HFF-Myc (cell line): ENCODE data around the gene CIC.

ENCODE experiments used
- DNase-seq: peaks from one replicate; pipeline ENCODE4 v3.0.0-alpha.2; 2011; ENCODE audit warnings: low read depth; ENCODE audit errors: extremely low read depth
- H3K4me3 ChIP-seq: replicated peaks from 2 replicates; pipeline ENCODE4 v1.5.1; 2011; ENCODE audit warnings: low read depth, mild to moderate bottlenecking, control low read depth, low read length
- CTCF ChIP-seq: IDR thresholded peaks from 2 replicates; pipeline ENCODE4 v1.5.1; 2012; ENCODE audit warnings: mild to moderate bottlenecking, low read depth, low read length, control low read depth; ENCODE audit errors: missing control alignments

CIC gene

DNA sequence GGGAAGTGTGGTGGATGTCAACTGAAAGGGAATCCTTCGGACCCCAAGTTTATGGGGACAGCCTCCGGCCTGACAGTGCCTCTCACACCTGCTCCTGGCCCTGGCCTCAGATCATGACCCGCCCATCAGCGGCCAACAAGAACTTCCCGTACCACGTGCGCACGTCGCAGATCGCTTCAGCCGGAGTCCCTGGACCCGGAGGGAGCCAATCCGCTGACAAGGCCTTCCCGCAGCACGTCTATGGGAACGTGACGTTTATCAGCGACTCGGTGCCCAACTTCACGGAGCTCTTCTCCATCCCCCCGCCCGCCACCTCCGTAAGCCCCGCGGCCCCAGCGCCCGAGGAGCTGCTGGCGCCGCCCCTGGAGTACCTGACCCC lies 54.4 kb downstream of the CIC start:
- DNase-seq, result no peak
- no peak for TF ChIP-seq CTCF
- no peak overlapping the region for H3K4me3 ChIP-seq

DNA sequence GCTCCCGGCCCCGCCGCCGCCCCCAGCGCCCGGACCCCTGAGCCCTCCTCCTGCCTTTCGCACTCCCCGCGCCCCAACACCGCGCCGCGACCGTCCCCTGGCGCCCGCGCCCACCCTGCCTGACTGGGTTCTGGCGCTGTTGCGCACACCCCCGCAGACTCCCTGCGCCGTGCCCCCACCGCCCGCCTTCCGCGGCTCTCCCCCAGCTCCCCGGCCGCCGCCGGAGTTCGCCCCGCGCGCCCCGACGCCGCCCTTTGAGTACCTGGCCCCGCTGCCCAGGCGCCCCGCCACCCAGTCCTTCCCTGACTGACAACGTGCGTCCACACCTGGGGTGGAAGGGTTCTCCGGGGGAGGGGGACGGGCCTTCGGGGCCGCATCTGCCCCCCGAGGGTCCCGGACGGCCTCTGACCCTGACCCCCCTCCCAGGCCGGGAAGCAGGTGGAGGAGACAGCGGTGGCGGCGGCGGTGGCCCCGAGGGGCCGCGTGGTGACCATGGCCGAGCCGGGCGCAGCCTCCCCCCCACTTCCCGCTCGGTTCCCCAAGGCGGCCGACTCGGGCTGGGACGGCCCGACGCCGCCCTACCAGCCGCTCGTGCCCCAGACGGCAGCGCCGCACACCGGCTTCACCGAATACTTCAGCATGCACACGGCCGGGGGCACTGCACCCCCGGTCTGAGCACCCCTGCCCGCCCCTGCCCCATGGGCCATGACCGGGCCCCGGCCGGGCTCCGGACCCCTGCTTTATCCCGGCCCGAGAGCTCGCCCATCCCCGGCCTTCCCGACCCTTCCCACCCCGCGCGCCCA lies 55.0 kb downstream of the CIC start:
- DNase-seq, result no peak
- TF ChIP-seq CTCF, result no peak
- no peak overlapping the region for H3K4me3 ChIP-seq

DNA sequence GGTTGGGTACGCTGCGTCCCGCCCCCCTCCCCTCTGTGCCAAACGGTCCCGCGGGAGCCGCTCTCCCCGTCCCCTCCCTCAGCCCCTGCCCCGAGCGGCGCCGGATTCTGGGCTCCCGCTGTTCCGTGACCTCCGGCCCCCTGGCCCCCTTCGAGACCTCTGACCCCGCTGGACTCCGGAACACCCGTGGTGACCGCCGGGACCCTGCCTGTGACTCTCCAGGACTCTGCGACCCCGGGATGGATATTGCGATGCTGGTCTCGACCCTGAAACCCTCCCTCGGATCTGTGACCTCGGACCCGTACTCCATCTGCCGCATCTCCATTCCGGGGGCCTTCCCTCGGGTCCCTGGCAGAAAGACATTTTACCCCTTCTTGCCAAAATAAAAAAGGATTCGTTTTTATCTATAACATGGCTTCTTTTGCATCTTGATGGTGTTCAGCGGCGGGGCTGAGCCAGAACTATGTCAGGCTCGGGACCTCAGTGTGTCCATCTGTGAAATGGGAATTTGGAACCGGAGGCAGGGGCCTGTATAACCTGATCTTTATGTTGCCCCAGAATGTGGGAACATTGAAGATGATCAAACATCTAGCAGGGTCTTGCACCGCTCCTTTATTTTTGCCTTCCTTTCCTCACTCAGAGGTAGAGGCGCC lies 55.7 kb downstream of the CIC start:
- no peak for DNase-seq
- H3K4me3 ChIP-seq, result no peak overlapping the region
- TF ChIP-seq CTCF, result no peak

- TF ChIP-seq CTCF, result peak; percentile 95
- peak within 1 kb of the TSS; percentile 88 for H3K4me3 ChIP-seq
- peak; percentile 99 for DNase-seq
Measured at GRCh38 chr19:42325308-42325895, 56.4 kb downstream of the CIC start, which contains the start of gene MEGF8. TSS of gene MEGF8 (plus strand) at chr19:42325635. CDS start at chr19:42326244, 609 bp downstream.

GRCh38 chr19:42325896-42326771 lies 57.1 kb downstream of the CIC start:
- TF ChIP-seq CTCF, result no peak
- H3K4me3 ChIP-seq, result peak overlapping the region; percentile 88
- DNase-seq, result no peak

GRCh38 chr19:42326969-42327368 lies 57.9 kb downstream of the CIC start:
- DNase-seq, result no peak
- TF ChIP-seq CTCF, result no peak
- peak overlapping the region; percentile 88 for H3K4me3 ChIP-seq
